ENCODE results near the gene APLF.
"Not testable (repeated sequence)": the region's sequence is repeated elsewhere in the genome, so short reads cannot be mapped to it uniquely, and the experiment has no call there.

APLF gene

GRCh38 chr2:68431316-68431972 lies 35.9 kb upstream of the APLF start:
- TF ChIP-seq POLR2A (IDR thresholded peaks at IDR 0.05; ENCODE audit: low read length) (no peak), GATA1 (IDR thresholded peaks at IDR 0.05; ENCODE audit: low read depth, low read length) (no peak)

GRCh38 chr2:68432696-68433658 lies 34.4 kb upstream of the APLF start:
- no peak for DNase-seq
- no peak for TF ChIP-seq POLR2A (IDR thresholded peaks at IDR 0.05; ENCODE audit: low read length)
- no peak for TF ChIP-seq GATA1 (IDR thresholded peaks at IDR 0.05; ENCODE audit: low read depth, low read length)

More at GRCh38 chr2:68431316-68431972, 35.9 kb upstream of the APLF start:
- no peak for DNase-seq

- TF ChIP-seq GATA1 (IDR thresholded peaks at IDR 0.05; ENCODE audit: low read depth, low read length), result no peak
- TF ChIP-seq POLR2A (IDR thresholded peaks at IDR 0.05; ENCODE audit: low read length), result no peak
Observed at GRCh38 chr2:68434981-68435380, 32.4 kb upstream of the APLF start.

GRCh38 chr2:68435615-68436014 lies 31.8 kb upstream of the APLF start:
- no peak for DNase-seq
- TF ChIP-seq POLR2A (IDR thresholded peaks at IDR 0.05; ENCODE audit: low read length) (no peak), GATA1 (IDR thresholded peaks at IDR 0.05; ENCODE audit: low read depth, low read length) (no peak)

More at GRCh38 chr2:68434981-68435380, 32.4 kb upstream of the APLF start:
- DNase-seq, result peak; percentile 18 to 22

GRCh38 chr2:68436270-68436669 lies 31.1 kb upstream of the APLF start:
- DNase-seq, result peak in 1 of 2 experiments; percentile 42
- TF ChIP-seq GATA1 (IDR thresholded peaks at IDR 0.05; ENCODE audit: low read depth, low read length) (no peak), POLR2A (IDR thresholded peaks at IDR 0.05; ENCODE audit: low read length) (no peak)

- no peak for TF ChIP-seq POLR2A (IDR thresholded peaks at IDR 0.05; ENCODE audit: low read length)
- TF ChIP-seq GATA1 (IDR thresholded peaks at IDR 0.05; ENCODE audit: low read depth, low read length), result no peak
Observed at GRCh38 chr2:68438455-68439303, 28.7 kb upstream of the APLF start.

GRCh38 chr2:68441179-68441993 lies 26.0 kb upstream of the APLF start:
- TF ChIP-seq POLR2A (IDR thresholded peaks at IDR 0.05; ENCODE audit: low read length) (no peak), GATA1 (IDR thresholded peaks at IDR 0.05; ENCODE audit: low read depth, low read length) (no peak)
- peak; percentile 94 to 95 for DNase-seq

More at GRCh38 chr2:68438455-68439303, 28.7 kb upstream of the APLF start:
- DNase-seq, result peak in 1 of 2 experiments; percentile 24

- TF ChIP-seq GATA1 (IDR thresholded peaks at IDR 0.05; ENCODE audit: low read depth, low read length) (no peak), POLR2A (IDR thresholded peaks at IDR 0.05; ENCODE audit: low read length) (no peak)
- DNase-seq, result no peak
Observed at GRCh38 chr2:68441994-68442322, 25.4 kb upstream of the APLF start.

- not testable (repeated sequence) for DNase-seq
Observed at GRCh38 chr2:68446425-68446824, 21.0 kb upstream of the APLF start.

- TF ChIP-seq GATA1 (IDR thresholded peaks at IDR 0.05; ENCODE audit: low read depth, low read length), result no peak
- TF ChIP-seq POLR2A (IDR thresholded peaks at IDR 0.05; ENCODE audit: low read length), result no peak
- no peak for DNase-seq
Observed at GRCh38 chr2:68447118-68447517, 20.3 kb upstream of the APLF start.

GRCh38 chr2:68448671-68449653 lies 18.4 kb upstream of the APLF start:
- TF ChIP-seq GATA1 (IDR thresholded peaks at IDR 0.05; ENCODE audit: low read depth, low read length) (no peak), POLR2A (IDR thresholded peaks at IDR 0.05; ENCODE audit: low read length) (no peak)
- peak; percentile 47 to 52 for DNase-seq

Data from erythroblast (primary cell).